H9 (cell line): ENCODE measurements around the gene S1PR2. TPM values are rescaled to one million over a fixed set of nuclear protein-coding genes. Genes with fewer than 3 reads are reported as not detected.

Source experiments
- DNase-seq: peaks from one replicate; pipeline ENCODE4 v3.0.0-alpha.2; 2017
- H2AFZ ChIP-seq: one replicate; pipeline ENCODE4 v1.6.1; 2013; ENCODE audit warnings: mild to moderate bottlenecking, low read length, control low read depth, moderate library complexity
- H2AK5ac ChIP-seq: 2 replicates; pipeline ENCODE4 v1.6.1; 2013; ENCODE audit warnings: low read length, control low read depth, mixed read lengths; ENCODE audit not compliant: insufficient read length
- H2BK120ac ChIP-seq: one replicate; pipeline ENCODE4 v1.6.1; 2013; ENCODE audit warnings: low read depth, mild to moderate bottlenecking, low read length, control low read depth, inconsistent platforms; ENCODE audit not compliant: poor library complexity, severe bottlenecking
- H2BK12ac ChIP-seq: 2 replicates; pipeline ENCODE4 v1.6.1; 2013; ENCODE audit warnings: low read length, control low read depth, mixed read lengths, low read depth; ENCODE audit not compliant: insufficient read length
- H2BK15ac ChIP-seq: 2 replicates; pipeline ENCODE4 v1.6.1; 2013; ENCODE audit warnings: low read depth, low read length, control low read depth
- H2BK20ac ChIP-seq: one replicate; pipeline ENCODE4 v1.6.1; 2013; ENCODE audit warnings: low read depth, mild to moderate bottlenecking, low read length, control low read depth, inconsistent platforms; ENCODE audit not compliant: poor library complexity, severe bottlenecking
- H2BK5ac ChIP-seq: 2 replicates; pipeline ENCODE4 v1.6.1; 2013; ENCODE audit warnings: low read length, control low read depth, mixed read lengths; ENCODE audit not compliant: insufficient read length
- H3K14ac ChIP-seq: 2 replicates; pipeline ENCODE4 v1.6.1; 2013; ENCODE audit warnings: low read length, control low read depth; ENCODE audit not compliant: insufficient read depth
- H3K18ac ChIP-seq: 2 replicates; pipeline ENCODE4 v1.6.1; 2013; ENCODE audit warnings: low read depth, mild to moderate bottlenecking, mixed read lengths, low read length, control low read depth; ENCODE audit not compliant: insufficient read length
- H3K23ac ChIP-seq: 2 replicates; pipeline ENCODE4 v1.6.1; 2013; ENCODE audit warnings: low read length, control low read depth, mixed read lengths, low read depth; ENCODE audit not compliant: insufficient read length
- H3K23me2 ChIP-seq: 2 replicates; pipeline ENCODE4 v1.6.1; 2013; ENCODE audit warnings: low read depth, mild to moderate bottlenecking, mixed read lengths, low read length, control low read depth; ENCODE audit not compliant: insufficient read length, poor library complexity, severe bottlenecking
- H3K27ac ChIP-seq: 2 replicates; pipeline ENCODE4 v1.5.1; 2013; ENCODE audit warnings: low read length, control low read depth, mixed read lengths, low read depth; ENCODE audit not compliant: insufficient read length
- H3K27me3 ChIP-seq: 2 replicates; pipeline ENCODE4 v1.6.1; 2013; ENCODE audit warnings: low read length, control low read depth, inconsistent platforms; ENCODE audit not compliant: insufficient read depth
- H3K4ac ChIP-seq: 2 replicates; pipeline ENCODE4 v1.6.1; 2013; ENCODE audit warnings: low read depth, mild to moderate bottlenecking, control low read depth, inconsistent platforms, low read length, moderate library complexity
- H3K4me1 ChIP-seq: 2 replicates; pipeline ENCODE4 v1.6.1; 2013; ENCODE audit warnings: low read length, control low read depth, inconsistent platforms; ENCODE audit not compliant: insufficient read depth
- H3K4me2 ChIP-seq: 2 replicates; pipeline ENCODE4 v1.6.1; 2013; ENCODE audit warnings: low read length, control low read depth, mixed read lengths; ENCODE audit not compliant: insufficient read length, insufficient read depth
- H3K56ac ChIP-seq: 2 replicates; pipeline ENCODE4 v1.6.1; 2013; ENCODE audit warnings: low read depth, mild to moderate bottlenecking, mixed read lengths, low read length, control low read depth; ENCODE audit not compliant: insufficient read length
- H3K79me1 ChIP-seq: 2 replicates; pipeline ENCODE4 v1.6.1; 2013; ENCODE audit warnings: low read depth, mild to moderate bottlenecking, moderate library complexity, low read length, control low read depth, inconsistent platforms; ENCODE audit not compliant: insufficient read depth, poor library complexity, severe bottlenecking
- H3K79me2 ChIP-seq: 2 replicates; pipeline ENCODE4 v1.6.1; 2013; ENCODE audit warnings: low read length, control low read depth, inconsistent platforms; ENCODE audit not compliant: insufficient read depth
- H3K9ac ChIP-seq: 2 replicates; pipeline ENCODE4 v1.6.1; 2013; ENCODE audit warnings: low read length, control low read depth, mixed read lengths; ENCODE audit not compliant: insufficient read length; ENCODE audit errors: extremely low read depth
- H3K9me3 ChIP-seq: one replicate; pipeline ENCODE4 v1.6.1; 2013; ENCODE audit warnings: low read depth, low read length, inconsistent platforms; ENCODE audit not compliant: control insufficient read depth
- H3T11ph ChIP-seq: one replicate; pipeline ENCODE4 v1.6.1; 2013; ENCODE audit warnings: mild to moderate bottlenecking, low read length, control low read depth, inconsistent platforms
- H4K20me1 ChIP-seq: one replicate; pipeline ENCODE4 v1.6.1; 2013; ENCODE audit not compliant: control insufficient read depth, insufficient read length, insufficient read depth
- H4K5ac ChIP-seq: 2 replicates; pipeline ENCODE4 v1.6.1; 2013; ENCODE audit warnings: low read depth, mild to moderate bottlenecking, mixed read lengths, low read length, control low read depth; ENCODE audit not compliant: insufficient read length
- H4K8ac ChIP-seq: replicated peaks from 2 replicates; pipeline ENCODE4 v1.6.1; 2013; ENCODE audit warnings: low read length, control low read depth, mixed read lengths, low read depth; ENCODE audit not compliant: insufficient read length
- H4K91ac ChIP-seq: 2 replicates; pipeline ENCODE4 v1.6.1; 2013; ENCODE audit warnings: low read depth, mild to moderate bottlenecking, moderate library complexity, mixed read lengths, low read length, control low read depth; ENCODE audit not compliant: insufficient read length
- H3K27ac Mint-ChIP-seq, 3 experiments: 2 replicates in 2 of 3; 3 replicates in 1 of 3; pipeline ENCODE4 v1.8.0; 2020 to 2021; ENCODE audit warnings: mixed read lengths in 3 of 3, mild to moderate bottlenecking in 1 of 3, moderate library complexity in 1 of 3
- H3K27me3 Mint-ChIP-seq: 2 replicates; pipeline ENCODE4 v1.8.0; 2021; ENCODE audit warnings: low read depth, mild to moderate bottlenecking, moderate library complexity, mixed read lengths
- H3K36me3 Mint-ChIP-seq, 3 experiments: 2 replicates in 2 of 3; 3 replicates in 1 of 3; pipeline ENCODE4 v1.8.0; 2020 to 2021; ENCODE audit warnings: low read depth in 3 of 3, mixed read lengths in 3 of 3; ENCODE audit not compliant: insufficient read depth in 1 of 3
- H3K4me1 Mint-ChIP-seq, 2 experiments: 2 replicates each; pipeline ENCODE4 v1.8.0; 2020; ENCODE audit warnings: mixed read lengths in 2 of 2
- H3K4me3 Mint-ChIP-seq, 2 experiments: 2 replicates in 1 of 2; 3 replicates in 1 of 2; pipeline ENCODE4 v1.8.0; 2020 to 2021; ENCODE audit warnings: mild to moderate bottlenecking in 2 of 2, mixed read lengths in 2 of 2, moderate library complexity in 1 of 2
- H3K9me3 Mint-ChIP-seq, 2 experiments: 2 replicates in 1 of 2; 3 replicates in 1 of 2; pipeline ENCODE4 v1.8.0; 2020; ENCODE audit warnings: mild to moderate bottlenecking in 2 of 2, mixed read lengths in 2 of 2, moderate library complexity in 1 of 2
- CTCF ChIP-seq: fragments of 200-600 bp; sonication (generic); conservative IDR thresholded peaks from 3 replicates; pipeline ENCODE4 v1.8.0; 2021; ENCODE audit warnings: antibody characterized with exemption, mild to moderate bottlenecking
- WGBS: extraction: QIAGEN DNeasy Blood & Tissue Kit; methylation state at CpG from one replicate; pipeline ENCODE4 v1.1.7; 2013; ENCODE audit warnings: missing lambda C conversion rate, low lambda C conversion rate, mixed read lengths; ENCODE audit not compliant: insufficient read length; ENCODE audit errors: extremely low coverage; 5-methylcytosine and 5-hydroxymethylcytosine counted together
- total RNA-seq: library from RNA; stranded (reverse); gene quantifications from 2 replicates; pipeline ENCODE4 v1.2.1, GENCODE V29; 2021

The S1PR2 gene
- total RNA-seq, 1 experiment from 2014 or later, result 11.5 TPM

- no CpG with 5 or more reads among the region's 2 CpGs for WGBS
Observed at GRCh38 chr19:10228920-10229319, 2.2 kb downstream of the S1PR2 start.

More at GRCh38 chr19:10228920-10229319, 2.2 kb downstream of the S1PR2 start:
- no peaks in the 10 kb centered on the region for H3K4me1 ChIP-seq
- Mint-ChIP-seq H3K36me3 (peaks cover 2 to 7% (median 5%) of the 10 kb centered on the region in 3 experiments; a peak in 5 of 7 replicates), H3K4me3 (peak overlapping the region in 1 of 2 experiments; percentile 63; a peak in 1 of 5 replicates), H3K4me1 (peaks cover 8 to 16% of the 10 kb centered on the region in 2 experiments), H3K27ac (no peak overlapping the region), H3K9me3 (no peaks in the 10 kb centered on the region), H3K27me3 (no peaks in the 10 kb centered on the region; the same call in none of the 2 replicates)
- peak; percentile 66 for DNase-seq
- no peaks in the 10 kb centered on the region for H3K79me1 ChIP-seq
- H3K23me2 ChIP-seq, result peaks cover 13% of the 10 kb centered on the region
- H4K20me1 ChIP-seq, result no peaks in the 10 kb centered on the region
- peak; percentile 66 for TF ChIP-seq CTCF
- H2BK120ac ChIP-seq, result no peak overlapping the region
- H2BK15ac ChIP-seq, result no peak overlapping the region
- no peaks in the 10 kb centered on the region for H3K9me3 ChIP-seq
- H2AK5ac ChIP-seq, result no peak overlapping the region
- H3K9ac ChIP-seq, result no peak overlapping the region
- no peak overlapping the region for H3K14ac ChIP-seq
- H3K4ac ChIP-seq, result no peak overlapping the region
- no peak overlapping the region for H2AFZ ChIP-seq
- H4K91ac ChIP-seq, result no peak overlapping the region
- H3K23ac ChIP-seq, result no peak overlapping the region
- no peak overlapping the region for H2BK12ac ChIP-seq
- no peak overlapping the region for H2BK20ac ChIP-seq
- H3K4me2 ChIP-seq, result no peak overlapping the region
- no peak overlapping the region for H3K27ac ChIP-seq
- no peak overlapping the region for H3K56ac ChIP-seq
- no peak overlapping the region for H3K18ac ChIP-seq
- H3K27me3 ChIP-seq, result no peaks in the 10 kb centered on the region
- no peaks in the 10 kb centered on the region for H3K79me2 ChIP-seq
- no peak overlapping the region for H4K5ac ChIP-seq
- no peak overlapping the region for H2BK5ac ChIP-seq
- no peak overlapping the region for H3T11ph ChIP-seq
- H4K8ac ChIP-seq, result no peak overlapping the region
